ENCODE results near the gene CACNA1A.

The CACNA1A gene

GRCh38 chr19:13381827-13382632 lies 124.2 kb downstream of the CACNA1A start:
- no peak overlapping the region for H3K27ac ChIP-seq
- no peak for TF ChIP-seq ZFX (IDR thresholded peaks at IDR 0.05)
- TF ChIP-seq, protein P1, sequence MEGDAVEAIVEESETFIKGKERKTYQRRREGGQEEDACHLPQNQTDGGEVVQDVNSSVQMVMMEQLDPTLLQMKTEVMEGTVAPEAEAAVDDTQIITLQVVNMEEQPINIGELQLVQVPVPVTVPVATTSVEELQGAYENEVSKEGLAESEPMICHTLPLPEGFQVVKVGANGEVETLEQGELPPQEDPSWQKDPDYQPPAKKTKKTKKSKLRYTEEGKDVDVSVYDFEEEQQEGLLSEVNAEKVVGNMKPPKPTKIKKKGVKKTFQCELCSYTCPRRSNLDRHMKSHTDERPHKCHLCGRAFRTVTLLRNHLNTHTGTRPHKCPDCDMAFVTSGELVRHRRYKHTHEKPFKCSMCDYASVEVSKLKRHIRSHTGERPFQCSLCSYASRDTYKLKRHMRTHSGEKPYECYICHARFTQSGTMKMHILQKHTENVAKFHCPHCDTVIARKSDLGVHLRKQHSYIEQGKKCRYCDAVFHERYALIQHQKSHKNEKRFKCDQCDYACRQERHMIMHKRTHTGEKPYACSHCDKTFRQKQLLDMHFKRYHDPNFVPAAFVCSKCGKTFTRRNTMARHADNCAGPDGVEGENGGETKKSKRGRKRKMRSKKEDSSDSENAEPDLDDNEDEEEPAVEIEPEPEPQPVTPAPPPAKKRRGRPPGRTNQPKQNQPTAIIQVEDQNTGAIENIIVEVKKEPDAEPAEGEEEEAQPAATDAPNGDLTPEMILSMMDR (conservative IDR thresholded peaks at IDR 0.05): no peak

GRCh38 chr19:13376537-13376936 lies 129.7 kb downstream of the CACNA1A start:
- no peak overlapping the region for H3K27ac ChIP-seq
- TF ChIP-seq, protein P1 (conservative IDR thresholded peaks at IDR 0.05): no peak
- TF ChIP-seq ZFX (IDR thresholded peaks at IDR 0.05): no peak

- H3K27ac ChIP-seq: no peak overlapping the region
- no peak for TF ChIP-seq ZFX (IDR thresholded peaks at IDR 0.05)
- TF ChIP-seq, protein P1 (conservative IDR thresholded peaks at IDR 0.05): no peak
These were observed 132.7 kb downstream of the CACNA1A start for GRCh38 chr19:13373599-13373998.

DNA sequence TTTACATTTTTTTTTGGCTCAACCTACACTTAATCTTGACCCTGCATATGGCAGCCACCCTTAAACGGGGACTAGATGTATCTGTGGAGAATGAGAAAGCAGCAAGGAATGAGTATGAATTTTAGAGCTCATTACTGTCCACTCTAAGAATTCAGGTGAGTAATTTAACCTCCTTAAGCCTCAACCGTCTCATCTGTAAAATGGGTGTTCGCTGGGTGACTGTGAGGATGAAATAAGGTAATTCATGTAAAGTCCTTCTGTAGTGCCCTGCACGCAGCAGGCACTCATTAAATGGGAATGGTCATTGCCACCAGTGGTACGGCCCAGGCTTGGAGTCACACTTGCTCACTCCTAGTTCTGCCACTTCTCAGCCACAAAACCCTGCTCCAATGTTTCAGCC lies 135.3 kb downstream of the CACNA1A start:
- no peak overlapping the region for H3K27ac ChIP-seq
- TF ChIP-seq, protein P1 (conservative IDR thresholded peaks at IDR 0.05): no peak
- no peak for TF ChIP-seq ZFX (IDR thresholded peaks at IDR 0.05)

- no peak overlapping the region for H3K27ac ChIP-seq
These were observed 139.6 kb downstream of the CACNA1A start for GRCh38 chr19:13366529-13367143.

DNA sequence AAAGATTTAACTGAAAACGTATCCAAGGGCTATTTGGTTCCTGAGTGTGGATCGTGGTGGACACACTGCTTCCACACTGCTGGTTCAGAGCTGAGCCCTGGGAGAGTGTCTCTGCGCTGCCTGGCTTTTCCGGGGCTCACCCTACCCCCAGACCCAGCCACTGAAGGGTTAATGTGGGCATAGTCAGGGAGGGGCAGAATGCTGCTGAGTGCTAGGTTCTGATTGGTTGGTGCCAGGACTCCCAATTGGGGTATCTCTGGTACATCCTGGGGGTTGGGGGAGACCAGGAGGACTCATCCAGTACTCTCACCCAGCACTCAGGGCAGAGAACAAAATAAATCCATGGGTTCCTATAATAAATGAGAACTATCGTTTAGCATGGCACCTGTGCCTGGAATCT lies 142.3 kb downstream of the CACNA1A start:
- no peak overlapping the region for H3K27ac ChIP-seq
- TF ChIP-seq, protein P1 (conservative IDR thresholded peaks at IDR 0.05): no peak
- no peak for TF ChIP-seq ZFX (IDR thresholded peaks at IDR 0.05)

More at GRCh38 chr19:13366529-13367143, 139.6 kb downstream of the CACNA1A start:
- TF ChIP-seq, protein P1 (conservative IDR thresholded peaks at IDR 0.05): peak; percentile 46
- no peak for TF ChIP-seq ZFX (IDR thresholded peaks at IDR 0.05)

GRCh38 chr19:13363245-13363644 lies 143.0 kb downstream of the CACNA1A start:
- H3K27ac ChIP-seq: no peak overlapping the region
- TF ChIP-seq, protein P1 (conservative IDR thresholded peaks at IDR 0.05): no peak
- no peak for TF ChIP-seq ZFX (IDR thresholded peaks at IDR 0.05)

Measured in C4-2B (cell line).